22Rv1 (cell line): Measurements from ENCODE around the gene PAK1IP1.
A peak's percentile ranks its signal among the peaks of the same experiment; 100 is the strongest.
"Not testable (repeated sequence)": the region's sequence is repeated elsewhere in the genome, so short reads cannot be mapped to it uniquely, and the experiment has no call there.

Experiments
- H3K27ac ChIP-seq: fragments of 450-650 bp; 2 replicates; pipeline ENCODE4 v1.5.1; 2017
- ZFX ChIP-seq: fragments of 450-650 bp; IDR thresholded peaks from 2 replicates; pipeline ENCODE4 v1.6.1; 2017; ENCODE audit warnings: antibody characterized with exemption, borderline replicate concordance
- TF ChIP-seq, protein P1 (sequence below): fragments of 450-650 bp; IDR thresholded peaks from 2 replicates; pipeline ENCODE4 v1.5.1; 2017; ENCODE audit warnings: mild to moderate bottlenecking

PAK1IP1 gene

DNA sequence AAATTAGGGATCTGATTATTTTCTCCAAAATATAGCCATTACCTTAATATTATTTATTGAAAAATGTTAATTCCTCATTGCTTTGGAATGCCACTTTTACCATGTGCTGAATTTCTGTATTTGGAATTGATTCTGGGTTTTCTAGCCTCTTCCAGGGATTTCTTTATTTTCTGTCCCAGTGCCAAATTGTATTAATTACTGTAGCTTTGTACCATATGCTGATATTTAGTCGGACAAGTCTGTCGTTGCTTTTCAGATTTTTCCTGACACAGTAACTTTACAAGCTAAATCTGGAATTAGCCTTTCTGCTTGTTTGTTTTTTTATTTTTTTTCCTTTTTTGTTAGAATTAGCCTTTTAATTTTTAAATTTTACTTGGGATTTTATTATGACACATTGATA, 42.0 kb downstream of the PAK1IP1 start:
- TF ChIP-seq ZFX = no peak
- TF ChIP-seq, protein P1, sequence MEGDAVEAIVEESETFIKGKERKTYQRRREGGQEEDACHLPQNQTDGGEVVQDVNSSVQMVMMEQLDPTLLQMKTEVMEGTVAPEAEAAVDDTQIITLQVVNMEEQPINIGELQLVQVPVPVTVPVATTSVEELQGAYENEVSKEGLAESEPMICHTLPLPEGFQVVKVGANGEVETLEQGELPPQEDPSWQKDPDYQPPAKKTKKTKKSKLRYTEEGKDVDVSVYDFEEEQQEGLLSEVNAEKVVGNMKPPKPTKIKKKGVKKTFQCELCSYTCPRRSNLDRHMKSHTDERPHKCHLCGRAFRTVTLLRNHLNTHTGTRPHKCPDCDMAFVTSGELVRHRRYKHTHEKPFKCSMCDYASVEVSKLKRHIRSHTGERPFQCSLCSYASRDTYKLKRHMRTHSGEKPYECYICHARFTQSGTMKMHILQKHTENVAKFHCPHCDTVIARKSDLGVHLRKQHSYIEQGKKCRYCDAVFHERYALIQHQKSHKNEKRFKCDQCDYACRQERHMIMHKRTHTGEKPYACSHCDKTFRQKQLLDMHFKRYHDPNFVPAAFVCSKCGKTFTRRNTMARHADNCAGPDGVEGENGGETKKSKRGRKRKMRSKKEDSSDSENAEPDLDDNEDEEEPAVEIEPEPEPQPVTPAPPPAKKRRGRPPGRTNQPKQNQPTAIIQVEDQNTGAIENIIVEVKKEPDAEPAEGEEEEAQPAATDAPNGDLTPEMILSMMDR = no peak
- H3K27ac ChIP-seq = no peak overlapping the region

DNA sequence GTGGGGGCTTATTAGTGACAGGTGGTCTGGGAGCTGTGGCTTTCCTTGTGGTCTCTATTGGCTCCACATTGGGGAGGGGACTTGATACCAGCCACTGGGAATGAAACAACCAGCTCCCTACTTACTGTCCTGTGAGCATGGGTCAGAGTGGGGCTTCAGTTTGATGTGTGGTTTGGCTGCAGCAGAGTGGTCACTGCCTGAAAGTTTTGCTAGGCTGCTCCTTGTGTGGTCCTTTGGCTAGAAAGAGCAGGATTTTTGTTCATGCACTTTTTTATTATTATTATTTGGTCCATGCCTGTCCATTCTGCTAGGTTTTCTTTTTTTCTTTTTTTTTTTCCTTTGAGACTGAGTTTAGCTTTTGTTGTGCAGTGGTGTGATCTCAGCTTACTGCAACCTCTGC, 45.3 kb downstream of the PAK1IP1 start:
- TF ChIP-seq, protein P1 = no peak
- no peak for TF ChIP-seq ZFX

DNA sequence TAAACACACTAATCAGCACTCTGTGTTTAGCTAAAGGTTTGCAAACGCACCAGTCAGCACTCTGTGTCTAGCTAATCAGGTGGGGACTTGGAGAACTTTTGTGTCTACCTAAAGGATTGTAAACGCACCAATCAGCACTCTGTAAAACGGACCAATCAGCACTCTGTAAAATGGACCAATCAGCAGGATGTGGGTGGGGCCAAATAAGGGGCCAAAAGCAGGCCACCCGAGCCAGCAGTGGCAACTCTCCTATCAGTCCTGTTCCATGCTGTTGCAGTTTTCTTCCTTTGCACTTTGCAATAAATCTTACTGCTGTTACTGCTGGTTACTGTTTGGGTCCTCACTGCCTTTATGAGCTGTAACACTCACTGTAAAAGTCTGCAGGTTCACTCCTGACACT, 46.9 kb downstream of the PAK1IP1 start:
- H3K27ac ChIP-seq = not testable (repeated sequence)

More for the DNA sequence above, 45.3 kb downstream of the PAK1IP1 start:
- no peak overlapping the region for H3K27ac ChIP-seq

DNA sequence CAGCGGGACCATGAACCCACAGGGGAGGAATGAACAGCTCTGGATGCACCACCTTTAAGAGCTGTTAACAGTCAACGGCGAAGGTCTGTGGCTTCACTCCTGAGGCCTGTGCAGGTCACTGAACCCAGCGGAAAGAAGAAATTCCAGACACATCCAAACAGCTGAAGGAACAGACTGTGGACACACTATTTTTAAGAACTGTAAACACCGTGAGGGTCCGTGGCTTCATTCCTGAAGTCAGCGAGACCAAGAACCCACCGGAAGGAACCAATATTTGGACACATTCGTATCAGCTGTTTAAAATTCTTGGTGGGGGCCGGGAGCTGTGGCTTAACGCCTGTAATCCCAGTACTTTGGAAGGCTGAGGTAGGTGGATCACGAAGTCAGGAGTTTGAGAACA, 47.5 kb downstream of the PAK1IP1 start:
- no peak for TF ChIP-seq ZFX
- TF ChIP-seq, protein P1 = no peak
- H3K27ac ChIP-seq = no peak overlapping the region

DNA sequence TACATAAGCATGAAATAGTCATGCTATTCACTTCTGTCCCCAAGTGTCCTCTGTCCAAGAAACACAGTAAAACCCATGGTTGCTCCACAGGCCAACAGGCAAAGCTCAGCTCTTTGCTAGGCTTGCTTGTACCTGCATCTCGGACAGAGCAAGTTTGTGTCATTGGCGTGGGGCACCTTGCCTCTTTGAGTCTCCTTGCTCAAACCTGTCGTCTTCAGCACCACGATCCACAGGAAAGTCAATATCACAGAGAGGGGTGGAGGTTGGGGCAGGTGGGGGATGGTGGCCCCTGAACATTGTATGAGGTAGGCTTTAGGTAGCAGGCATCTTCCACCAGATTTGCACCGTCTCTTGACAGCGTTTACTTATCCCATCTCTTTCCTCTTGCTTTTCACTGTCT, 48.7 kb downstream of the PAK1IP1 start:
- no peak for TF ChIP-seq ZFX
- TF ChIP-seq, protein P1 = no peak

DNA sequence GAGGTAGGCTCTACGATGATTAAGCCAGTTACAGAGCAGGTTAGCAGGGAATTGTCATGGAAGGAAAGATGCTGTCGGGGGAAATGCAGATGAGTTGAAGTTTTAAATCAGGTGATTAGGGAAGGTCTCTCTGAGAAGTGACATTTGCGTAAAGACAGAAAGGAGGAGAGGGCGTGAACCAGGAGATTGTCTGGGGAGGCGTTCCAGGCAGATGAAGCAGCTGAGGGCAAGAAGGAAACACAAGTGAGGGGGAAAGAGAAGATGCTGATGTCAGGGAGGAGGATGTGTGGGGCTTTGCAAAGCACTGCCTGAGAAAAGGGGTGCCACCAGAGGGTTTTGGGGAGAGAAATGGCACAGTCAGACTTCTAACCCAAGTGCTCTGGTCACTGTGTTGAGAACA, 50.3 kb downstream of the PAK1IP1 start:
- no peak overlapping the region for H3K27ac ChIP-seq
- TF ChIP-seq, protein P1 = no peak

More for the DNA sequence above, 48.7 kb downstream of the PAK1IP1 start:
- no peak overlapping the region for H3K27ac ChIP-seq

DNA sequence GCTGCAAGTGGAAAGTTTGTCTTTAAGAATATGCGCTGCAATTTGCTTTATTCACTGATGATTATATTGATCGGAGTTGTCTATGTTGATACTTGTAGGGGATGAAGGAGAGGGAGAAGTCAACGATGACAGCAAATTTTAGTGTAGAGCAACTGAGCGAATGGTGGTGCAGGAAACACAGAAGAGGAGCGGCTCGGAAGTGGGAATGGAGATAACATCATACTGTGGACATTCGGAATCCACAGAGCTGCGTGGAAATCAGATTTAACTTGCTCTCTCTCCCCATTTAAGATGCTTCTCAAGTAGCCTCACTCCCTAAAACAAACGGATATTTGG, 52.1 kb downstream of the PAK1IP1 start:
- peak overlapping the region; percentile 88 for H3K27ac ChIP-seq
- TF ChIP-seq ZFX = no peak
- TF ChIP-seq, protein P1 = no peak

DNA sequence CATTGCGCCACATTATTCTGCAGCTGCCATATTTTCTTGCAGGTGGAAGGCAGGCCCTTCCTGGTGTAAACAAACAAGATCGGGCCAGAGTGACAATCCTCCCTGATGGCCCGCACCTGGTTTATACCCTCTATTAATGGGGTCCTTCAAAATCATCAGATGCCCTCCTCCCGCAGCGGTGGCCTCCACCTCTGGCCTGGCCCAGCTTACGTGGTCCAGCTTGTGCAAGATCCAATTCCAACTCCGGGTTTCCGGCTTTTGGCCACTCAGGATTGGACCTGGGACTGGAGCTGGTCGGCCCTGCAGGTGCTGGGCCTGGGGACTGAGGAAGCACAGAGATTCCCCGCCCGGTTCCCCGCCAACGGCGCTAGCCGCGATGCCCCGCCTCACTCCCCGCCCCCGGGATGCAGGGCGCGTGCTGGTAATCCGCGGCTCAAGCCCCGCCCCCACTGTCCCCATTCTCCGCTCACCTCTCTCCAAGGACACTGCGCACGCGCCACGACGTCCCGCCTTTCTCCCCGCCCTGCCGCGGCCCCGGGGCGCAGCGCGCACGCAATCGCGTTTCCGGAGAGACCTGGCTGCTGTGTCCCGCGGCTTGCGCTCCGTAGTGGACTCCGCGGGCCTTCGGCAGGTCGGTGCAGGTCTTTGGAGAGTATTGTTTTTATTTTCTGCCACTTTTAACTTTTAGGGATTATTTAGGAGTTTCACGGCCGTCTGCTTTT, 52.6 kb downstream of the PAK1IP1 start, which contains the start of gene TMEM14B:
TSS of gene TMEM14B (plus strand) at position 555 of the 722 bp plus-strand sequence. CDS start 1,441 bp downstream, outside the sequence.
- peak within 1 kb of the TSS; percentile 88 for H3K27ac ChIP-seq
- TF ChIP-seq ZFX = no peak
- TF ChIP-seq, protein P1 = no peak
